ENCODE measurements around the gene DIDO1.

- TF ChIP-seq EP300 (IDR thresholded peaks at IDR 0.05; ENCODE audit: low read depth in 2 of 2, low read length in 2 of 2): no peak
- no peak for TF ChIP-seq EP300 (CRISPR knock-in tag; IDR thresholded peaks at IDR 0.05; ENCODE audit: borderline replicate concordance)
- no peak for TF ChIP-seq HMGXB4 (CRISPR knock-in tag; IDR thresholded peaks at IDR 0.05; ENCODE audit: borderline replicate concordance in 1 of 2, low read depth in 1 of 2)
These were observed 69.2 kb downstream of the DIDO1 start for GRCh38 chr20:62856931-62857619.

Data from HepG2 (cell line).